ENCODE results near the gene TRPM3.

The TRPM3 gene

DNA sequence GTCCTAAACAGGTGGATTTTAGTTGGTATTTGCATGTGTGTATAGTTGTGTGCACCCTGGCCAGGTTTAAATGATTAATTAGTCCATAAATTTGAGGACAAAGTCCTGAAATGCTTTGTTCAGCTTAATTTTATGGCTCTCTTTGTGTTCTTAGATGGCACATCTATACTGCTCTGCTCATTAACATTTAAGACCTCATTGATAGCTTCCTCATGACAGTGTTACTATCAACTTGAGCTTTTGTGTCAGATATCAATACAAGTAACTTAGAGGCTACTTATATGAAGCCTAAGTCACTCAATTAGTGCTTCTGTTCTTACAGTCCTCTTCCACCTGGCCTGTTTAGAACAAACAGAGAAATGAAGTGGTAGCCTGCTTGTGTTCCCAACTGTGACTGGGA lies 240.9 kb downstream of the TRPM3 start:
- no peak for DNase-seq

DNA sequence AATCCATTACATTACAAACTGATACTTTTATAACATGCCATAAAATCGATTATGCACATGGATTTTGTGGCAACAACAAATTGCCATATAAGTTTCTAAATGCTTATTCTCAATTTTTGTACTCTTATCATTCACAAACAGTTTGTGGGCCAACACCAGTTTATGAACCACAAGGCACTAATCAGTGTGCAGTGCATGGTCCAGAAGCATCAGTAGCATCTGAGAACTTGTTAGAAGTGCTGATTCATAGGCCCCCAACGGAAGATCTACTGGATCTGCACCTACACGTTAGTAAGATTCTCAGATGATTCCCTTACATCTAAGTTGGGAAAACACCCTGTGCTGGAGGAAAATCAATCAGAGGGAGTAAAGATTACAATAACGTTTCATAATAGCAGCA lies 242.8 kb downstream of the TRPM3 start:
- no peak for DNase-seq

DNA sequence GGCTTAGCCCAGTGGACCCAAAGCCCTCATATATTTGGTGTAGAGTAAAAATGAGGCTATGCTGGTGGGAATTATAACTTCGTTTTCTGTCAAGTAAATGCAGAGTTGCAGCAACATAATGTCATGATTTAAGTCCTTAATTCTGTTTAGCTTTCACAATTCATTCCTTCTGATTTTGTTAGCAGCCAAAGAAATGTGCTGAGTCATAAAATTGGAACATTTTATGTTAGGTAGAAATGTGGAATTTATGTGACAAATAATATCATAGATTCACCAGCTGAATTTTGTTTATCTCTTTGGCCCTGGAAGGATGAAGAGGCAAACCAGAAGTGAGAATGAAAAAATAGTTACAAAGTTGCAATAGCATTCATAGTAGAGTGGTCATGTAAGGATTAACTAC lies 247.0 kb downstream of the TRPM3 start:
- DNase-seq, result no peak

DNA sequence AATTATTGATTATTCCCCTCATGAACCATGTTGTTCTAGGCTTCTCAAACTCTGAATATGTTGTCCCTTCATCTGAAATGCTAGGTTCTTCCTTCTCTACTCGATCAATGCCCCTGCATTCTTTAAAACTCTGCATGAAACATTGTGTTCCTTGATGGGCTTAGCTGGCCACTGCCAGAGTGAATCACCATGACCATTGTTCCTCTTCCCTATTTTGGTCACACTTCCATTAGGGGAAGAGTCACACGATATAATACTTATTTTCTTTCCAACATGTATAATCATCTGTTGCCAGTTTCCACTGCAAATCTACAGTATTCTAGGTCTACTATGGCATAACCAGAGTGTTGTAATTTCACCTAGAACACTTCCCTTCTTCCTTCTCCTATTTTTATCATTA lies 247.9 kb downstream of the TRPM3 start:
- DNase-seq, result no peak

DNA sequence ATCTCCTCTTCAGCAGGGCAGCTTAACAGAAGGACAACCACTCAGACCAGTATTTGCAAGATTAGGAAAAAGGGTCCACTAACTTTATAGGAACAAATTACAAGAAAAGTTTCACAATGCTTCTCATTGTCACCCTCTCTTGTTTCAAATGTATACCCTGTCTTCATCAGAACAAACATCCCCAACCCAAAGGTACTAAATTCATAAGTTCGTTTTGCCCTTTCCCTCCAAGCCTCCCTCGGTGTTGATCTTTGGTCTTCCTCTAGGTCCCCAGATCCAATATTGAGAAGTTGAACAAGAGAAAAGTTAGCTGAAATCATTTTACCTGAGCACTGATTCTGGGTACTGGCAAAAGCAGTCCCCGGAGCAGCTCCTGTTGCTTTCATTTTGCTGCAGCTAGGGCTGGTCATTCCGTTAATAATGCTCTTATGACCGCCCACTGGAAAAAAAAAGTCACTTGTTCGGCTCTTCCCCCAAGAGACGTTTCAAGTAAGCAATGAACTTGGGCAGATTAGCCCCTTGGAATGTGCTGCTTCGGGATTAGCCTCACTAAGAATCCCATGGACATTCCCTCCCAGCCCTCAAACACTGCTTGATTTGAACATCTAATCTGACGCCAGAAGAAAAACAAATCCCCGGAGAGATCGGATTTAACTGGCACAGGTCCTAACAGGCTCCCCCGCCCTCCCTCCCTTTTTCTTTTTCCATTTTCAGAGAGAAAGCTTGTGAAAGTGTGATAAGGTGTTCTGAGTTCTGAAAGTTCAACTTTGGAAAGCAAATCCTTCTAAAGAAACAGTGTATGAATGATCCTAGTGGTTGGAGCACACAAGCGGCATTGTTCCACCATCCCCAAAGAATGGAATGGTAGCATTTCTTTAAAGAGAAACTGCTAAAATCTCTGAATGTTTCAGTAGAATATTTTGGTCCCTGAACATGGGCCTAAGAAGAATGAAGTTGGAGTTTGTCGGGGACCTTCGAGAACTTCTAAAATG lies 252.5 kb downstream of the TRPM3 start:
- DNase-seq, result no peak

DNA sequence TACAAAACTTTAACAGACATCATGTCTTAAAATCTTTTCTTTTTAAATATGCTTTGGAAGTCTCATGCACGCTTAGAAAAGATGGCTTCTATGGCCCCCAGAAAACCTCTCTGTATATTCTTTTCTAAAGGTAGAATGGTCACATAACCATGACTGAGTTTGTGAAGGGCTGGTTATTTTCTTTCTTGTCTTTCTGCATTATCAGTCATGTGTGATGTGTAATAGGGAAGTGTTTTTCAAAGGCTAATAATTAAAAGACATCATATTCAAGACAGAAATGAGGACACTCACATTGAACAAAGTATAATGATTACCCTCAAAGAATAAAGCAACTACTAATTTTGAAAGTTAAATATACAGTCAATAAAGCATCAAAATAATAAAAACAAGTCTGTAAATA lies 253.4 kb downstream of the TRPM3 start:
- DNase-seq, result no peak

DNA sequence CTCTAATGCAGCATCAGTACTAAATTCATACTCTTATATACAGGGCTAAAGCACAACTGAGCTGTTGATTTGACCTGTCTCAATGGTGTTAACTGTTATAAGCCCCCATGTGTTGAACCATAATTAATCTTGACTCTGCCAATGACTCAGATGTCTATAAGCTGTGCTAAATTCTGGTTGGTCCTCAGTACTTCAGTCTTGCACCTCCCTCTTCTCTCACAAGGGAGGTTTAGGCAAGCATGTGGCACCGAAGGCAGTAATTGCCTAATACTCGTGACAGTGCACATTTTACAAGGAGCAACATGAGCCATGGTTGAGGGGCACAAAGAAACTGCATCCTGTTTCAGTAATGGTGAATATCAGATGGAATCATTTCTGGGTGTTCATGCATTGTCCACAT lies 255.9 kb downstream of the TRPM3 start:
- DNase-seq, result no peak

DNA sequence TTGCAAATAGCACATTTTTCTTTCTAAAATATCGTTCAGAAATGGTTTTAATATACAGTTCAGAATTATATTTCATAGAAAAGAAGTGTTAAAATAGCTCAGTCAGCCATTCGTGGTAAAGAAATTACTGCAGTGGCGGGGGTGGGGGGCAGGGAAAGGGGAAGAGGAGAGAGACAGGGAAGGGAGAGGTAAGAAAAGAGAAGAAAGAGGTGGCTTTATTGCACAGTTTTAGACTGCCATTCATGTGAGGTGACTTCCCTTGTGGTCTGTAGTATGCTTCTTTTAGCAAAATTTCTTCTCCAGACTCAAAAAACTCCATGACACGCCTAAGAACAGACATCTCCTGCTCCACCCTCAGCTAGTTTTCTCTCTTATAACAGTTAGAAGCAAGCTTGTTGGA lies 259.6 kb downstream of the TRPM3 start:
- DNase-seq, result no peak

DNA sequence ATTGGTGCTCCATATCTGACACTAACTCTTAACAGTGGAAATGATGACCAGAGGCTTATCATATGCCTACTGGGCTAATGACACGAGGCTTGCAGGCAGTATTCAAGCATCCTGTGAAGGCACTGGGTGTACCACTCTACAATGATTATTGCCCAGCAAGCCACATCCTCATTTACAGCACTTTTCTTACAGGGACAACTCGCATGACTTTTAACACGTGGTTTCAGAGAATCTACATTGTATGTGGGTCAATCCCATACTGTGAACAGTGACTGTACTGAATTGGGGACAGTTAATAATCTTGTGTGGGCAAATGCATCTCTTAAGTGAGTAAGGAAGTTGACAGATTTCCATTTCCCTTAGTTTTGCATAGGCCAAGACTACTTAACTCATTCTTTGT lies 260.0 kb downstream of the TRPM3 start:
- DNase-seq, result no peak

DNA sequence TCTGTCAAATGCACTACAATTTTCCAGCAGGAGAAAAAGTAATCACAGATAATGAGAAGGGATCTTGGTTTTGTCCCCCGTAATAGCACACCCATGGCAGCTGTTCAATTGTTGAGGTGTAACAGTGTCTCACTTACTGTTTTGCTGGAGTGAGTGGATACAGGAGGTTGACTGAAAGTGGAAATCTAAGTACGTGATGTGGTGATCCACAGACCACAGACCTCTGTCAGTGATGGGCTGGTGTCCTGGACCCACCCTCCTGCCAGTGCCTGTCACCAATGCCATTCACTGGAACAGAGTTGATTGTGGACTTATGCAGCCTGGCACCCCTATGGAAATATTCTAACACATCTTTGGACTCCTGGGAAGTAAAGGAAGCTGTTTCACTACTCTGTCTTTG lies 261.7 kb downstream of the TRPM3 start:
- DNase-seq, result no peak

DNA sequence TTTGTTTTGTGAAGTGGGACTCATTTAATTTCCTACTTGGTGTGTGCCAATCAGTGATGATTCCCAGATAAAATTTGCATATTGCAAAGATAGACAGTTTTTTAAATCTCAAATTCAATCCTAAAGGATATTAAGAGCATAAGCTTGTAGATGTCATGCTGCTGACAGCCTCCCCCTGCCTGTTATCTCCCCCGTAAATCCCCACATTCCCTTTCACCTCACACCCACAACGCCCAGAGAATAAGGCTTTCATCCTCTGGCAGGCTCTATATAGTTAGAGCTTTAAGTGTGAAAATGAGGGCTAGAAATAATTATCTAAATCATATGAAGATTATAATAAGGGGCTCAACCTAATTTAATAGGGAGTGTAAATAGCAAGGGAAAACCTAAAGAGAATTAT lies 265.0 kb downstream of the TRPM3 start:
- no peak for DNase-seq

DNA sequence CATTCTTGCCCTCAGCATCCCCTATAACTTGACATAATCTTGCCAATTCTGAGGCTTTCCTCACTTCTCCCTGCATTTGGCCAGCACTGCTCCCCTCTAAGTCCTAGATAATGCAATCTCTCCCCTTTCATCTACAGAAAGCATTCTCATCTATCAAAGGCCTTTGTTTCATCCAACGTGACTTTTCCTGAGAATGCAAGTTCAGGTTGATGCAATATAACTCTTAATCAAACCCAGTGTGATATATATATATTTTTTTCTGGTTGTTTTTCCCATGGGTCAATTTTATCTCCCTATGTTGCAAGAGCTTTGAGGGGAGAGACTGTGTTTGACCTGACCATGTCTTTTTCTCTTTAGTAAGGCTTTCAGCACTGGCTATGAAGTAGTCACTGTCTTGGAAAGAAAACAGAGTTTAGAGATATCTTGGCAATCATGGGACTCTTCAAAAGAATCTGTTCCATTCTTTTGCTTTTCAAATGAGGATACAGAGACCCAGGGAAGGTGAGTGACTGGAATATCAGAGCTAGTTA lies 268.6 kb downstream of the TRPM3 start:
- DNase-seq, result no peak

DNA sequence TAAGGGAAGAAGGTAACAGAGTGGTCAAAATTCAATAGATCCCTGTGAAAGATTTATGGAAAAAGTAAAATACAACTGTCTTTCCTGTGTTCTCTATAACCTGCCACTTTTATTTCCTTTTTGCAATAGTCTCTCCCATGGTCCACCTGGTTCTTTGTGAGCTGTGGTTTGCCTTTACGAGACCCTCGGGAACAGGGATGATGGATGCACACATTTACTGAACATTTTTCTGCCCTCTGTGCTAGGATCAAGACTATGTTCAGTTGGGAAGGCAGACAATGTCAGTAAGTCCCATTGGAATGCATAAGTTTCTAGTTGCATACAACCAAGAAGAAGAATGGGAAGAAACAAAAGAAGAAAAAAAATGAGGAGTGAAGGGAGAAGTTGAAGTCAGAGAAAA lies 281.2 kb downstream of the TRPM3 start:
- no peak for DNase-seq

DNA sequence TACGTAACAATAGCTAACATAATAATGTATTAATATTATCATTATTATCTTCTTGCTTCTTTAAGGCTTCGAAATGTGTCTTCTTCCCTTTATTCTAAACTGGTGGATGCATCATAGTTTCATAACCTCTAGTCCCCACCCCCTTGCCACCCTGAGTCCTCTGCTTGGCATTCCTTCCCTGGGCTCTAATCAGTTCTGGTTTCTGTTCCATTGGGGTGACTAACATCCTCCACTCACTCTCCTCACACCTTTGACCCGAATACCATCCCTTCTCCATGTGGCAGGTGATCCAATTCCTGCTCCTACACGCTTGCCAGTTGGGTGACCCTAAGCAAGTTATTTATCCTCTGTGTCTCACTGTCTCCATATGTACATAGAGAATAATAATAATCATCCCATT lies 286.1 kb downstream of the TRPM3 start:
- DNase-seq, result no peak

DNA sequence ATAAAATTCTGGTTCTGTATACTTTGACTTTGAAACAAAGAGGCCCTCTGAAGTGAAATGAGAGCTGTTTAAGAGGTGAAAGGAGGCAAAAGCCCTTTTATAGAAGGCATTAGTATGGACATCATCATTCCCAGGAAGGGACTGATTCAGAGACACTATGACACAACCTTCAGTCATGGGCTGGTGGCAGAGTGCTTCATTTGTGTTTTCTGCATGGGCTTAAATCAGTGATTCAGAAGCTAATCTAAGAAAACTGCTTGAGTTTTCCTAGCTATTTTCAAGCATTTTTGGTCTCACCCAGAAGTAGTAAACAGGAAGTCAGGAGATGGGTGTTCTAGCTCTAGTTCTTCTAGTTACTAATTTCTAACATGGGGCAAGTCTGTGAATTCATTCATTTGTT lies 288.9 kb downstream of the TRPM3 start:
- no peak for DNase-seq

DNA sequence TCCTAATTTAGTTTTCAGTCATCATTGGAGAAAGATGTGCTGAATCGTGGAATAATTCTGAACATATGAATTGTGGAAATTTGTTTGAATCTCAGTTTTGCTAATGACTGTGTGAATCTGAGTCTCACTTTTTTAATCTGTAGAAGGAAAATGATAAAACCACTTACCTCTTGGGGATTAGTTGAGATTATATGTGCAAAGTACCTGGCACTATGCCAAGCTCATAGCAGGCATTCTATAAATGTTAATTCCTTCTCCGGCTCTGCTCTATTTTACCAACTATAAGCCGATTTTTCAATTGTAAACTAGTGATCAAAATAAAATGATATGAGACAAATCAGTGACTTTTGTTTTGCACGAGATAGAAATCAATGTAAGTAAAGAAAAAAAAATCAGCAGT lies 290.8 kb downstream of the TRPM3 start:
- DNase-seq, result no peak

DNA sequence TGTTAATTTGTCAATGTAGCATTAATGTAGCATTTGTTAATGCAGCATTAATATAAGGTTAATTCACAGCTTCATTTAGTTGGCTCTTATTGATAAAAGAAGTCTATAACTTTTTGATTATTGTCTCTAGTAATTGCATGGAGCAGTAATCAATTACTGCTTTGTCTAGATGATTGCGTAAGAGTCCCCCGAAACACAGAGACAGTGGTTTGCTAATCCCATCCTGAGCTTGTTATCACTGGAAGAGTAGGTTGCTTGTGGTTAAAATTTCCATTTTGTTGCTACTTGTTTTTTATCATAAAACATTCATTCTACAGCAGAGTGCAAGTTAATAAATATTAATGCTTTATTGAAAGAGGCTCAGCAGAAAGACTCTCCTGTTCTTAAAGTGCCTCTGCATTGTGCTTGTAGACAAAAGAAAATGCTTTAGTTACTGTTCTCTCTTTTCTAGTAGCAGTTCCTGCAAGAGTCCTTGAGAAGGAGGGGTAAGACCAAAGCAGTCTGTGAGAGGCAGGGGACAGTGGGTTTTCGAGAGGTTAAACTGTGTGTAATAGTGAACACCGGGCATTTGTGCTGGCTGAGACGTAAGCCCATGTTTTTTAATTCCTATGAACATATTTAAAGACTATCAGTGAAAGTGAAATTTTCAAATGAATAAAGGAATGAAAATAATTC lies 291.7 kb downstream of the TRPM3 start:
- no peak for DNase-seq

DNA sequence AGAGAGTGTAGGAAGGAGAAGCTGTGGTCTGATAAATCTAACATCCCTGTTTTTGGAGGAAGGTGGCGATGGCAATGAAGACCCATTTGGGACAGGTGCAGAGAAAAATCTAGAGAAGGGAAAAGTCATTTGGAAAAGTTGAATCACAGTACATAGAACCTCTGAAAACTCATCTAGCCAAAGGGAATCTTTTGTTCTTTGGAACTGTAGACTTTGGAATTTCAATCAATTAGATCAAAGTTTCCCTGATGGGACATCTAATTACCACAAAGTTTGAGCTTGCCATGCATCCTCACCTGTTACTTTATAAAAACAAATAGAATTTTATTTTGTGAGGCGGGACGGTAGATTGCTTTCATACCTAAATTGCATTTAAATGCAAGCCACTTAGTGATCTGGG lies 294.9 kb downstream of the TRPM3 start:
- DNase-seq, result no peak

DNA sequence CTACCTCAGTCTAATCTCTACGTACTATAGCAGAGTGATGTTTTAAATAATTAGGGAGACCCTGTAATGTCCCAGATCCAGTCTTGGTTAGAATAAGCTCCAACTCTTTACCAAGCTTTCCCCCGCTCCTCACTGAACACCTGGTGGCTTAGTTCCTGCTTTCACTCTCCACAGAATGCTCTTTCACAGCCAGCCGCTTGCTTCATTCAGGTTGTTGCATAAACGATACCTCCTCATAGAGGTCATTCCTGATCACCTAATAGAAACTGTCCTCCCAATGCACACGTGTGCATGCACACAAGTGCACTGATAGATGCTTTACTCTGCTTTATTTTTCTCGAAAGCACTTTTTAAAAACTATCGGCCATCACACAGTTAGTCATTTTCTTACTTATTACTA lies 298.1 kb downstream of the TRPM3 start:
- DNase-seq, result no peak

DNA sequence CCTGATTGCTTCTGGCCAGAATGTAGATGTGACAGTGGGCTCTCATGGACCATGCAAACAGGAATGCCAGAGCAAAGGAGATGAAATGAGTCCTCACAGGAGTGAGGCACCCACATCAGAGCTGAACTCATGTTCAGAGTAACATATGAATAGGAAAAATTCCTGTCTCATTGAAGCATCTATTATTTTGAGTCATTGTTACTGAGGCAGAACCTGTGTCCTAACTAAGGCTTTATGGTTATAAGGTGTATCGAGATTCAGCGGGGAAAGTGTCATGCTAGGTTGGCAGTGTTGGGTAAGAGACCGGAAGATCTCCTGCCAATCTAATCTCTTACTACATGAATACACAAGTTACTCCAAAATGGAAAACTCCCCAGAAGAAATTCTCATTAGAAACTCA lies 304.1 kb downstream of the TRPM3 start:
- no peak for DNase-seq

DNA sequence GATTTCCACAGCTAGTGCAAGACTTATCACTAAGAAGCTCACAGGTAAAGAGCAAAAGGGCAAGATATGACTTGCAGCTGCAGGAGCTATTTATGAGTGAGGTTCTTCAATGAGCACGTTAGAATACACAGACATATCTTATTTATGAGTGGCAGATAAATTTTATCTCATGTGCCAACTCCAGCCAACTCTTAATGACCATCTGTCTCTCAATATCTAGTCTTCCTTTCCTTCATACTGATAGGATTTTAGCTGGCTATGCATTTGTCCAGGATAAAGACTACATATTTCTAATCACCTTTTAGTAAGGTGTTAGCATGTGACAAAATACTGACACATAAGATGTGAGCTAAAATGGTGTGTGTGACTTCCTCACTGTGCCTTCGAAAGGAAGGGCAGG lies 304.5 kb downstream of the TRPM3 start:
- DNase-seq, result no peak

DNA sequence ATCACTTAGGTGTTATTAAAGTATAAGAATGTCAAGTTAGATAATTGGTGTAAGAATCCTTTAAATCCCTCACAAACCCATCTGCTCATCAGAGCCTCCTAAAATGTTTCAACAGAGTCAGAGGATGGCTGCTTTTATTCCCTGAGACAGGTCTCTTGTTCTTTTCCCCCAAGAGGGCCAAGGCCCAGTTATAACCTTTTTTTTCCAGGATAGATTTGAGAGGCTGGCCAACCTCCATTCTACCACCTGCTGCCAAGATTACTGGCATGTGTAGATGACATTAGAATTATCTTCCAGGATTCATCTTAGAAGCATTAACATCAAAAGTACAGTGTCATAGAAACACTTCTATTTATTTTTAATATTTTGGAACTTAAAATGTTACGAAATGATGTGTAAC lies 305.1 kb downstream of the TRPM3 start:
- no peak for DNase-seq

DNA sequence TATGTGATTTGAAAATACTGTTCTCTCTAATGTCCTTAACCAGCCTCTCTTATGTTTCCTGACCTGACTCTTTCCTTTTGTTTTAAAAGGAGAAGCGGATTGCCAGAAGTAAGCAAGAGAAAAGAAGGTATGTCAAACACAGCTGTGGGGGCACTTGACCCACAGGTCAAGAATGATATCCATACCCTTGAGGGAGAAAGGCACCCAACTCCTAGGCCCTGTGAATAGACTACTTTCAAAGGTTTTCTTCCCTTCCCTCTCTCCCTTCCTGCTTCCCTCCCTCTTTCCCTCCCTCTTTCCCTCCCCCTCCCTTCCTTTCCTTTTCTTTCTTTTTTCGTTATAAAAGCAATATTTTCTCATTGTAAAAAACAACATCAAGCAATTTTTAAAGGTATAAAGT lies 306.8 kb downstream of the TRPM3 start:
- DNase-seq, result no peak

DNA sequence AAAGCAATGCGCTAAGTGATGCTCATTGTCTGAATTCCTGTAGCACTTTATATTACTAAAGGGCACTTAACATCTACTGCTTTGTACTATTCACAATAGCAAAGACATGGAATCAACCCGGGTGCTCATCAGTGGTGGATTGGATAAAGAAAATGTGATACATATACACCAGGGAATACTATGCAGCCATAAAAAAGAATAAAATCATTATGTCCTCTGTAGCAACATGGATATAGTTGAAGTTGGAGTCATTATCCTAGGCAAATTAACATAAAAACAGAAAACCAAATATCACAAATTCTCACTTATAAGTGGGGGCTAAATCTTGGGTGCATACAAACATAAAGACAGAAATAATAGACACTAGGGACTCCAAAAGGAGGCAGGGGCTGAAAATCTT lies 308.3 kb downstream of the TRPM3 start:
- no peak for DNase-seq

Measured in activated CD4-positive, alpha-beta T cell treated with anti-CD3 and anti-CD28 coated beads for 1 hour (primary cell).